ENCODE results near the gene MSS51. TPM values are rescaled to one million over a fixed set of nuclear protein-coding genes. Genes with fewer than 3 reads are reported as not detected.
A peak's percentile ranks its signal among the peaks of the same experiment; 100 is the strongest.

The MSS51 gene
- total RNA-seq, 1 experiment from 2014 or later, result 1.7 TPM

GRCh38 chr10:73413528-73414229 is 19.7 kb downstream of the MSS51 start, which contains the start of gene ANXA7 (continued):
- TF ChIP-seq REST (IDR thresholded peaks at IDR 0.05; ENCODE audit: low read depth) (no peak), FOSL1 (IDR thresholded peaks at IDR 0.05; ENCODE audit: low read depth) (no peak), ZFX (IDR thresholded peaks at IDR 0.05) (peak; percentile 78; the same call in 1 of the 2 replicates), ELF1 (IDR thresholded peaks at IDR 0.05; ENCODE audit: borderline replicate concordance, low read depth) (no peak), CBX3 (IDR thresholded peaks at IDR 0.05; ENCODE audit: low read depth) (no peak), POLR2AphosphoS5 (IDR thresholded peaks at IDR 0.05; ENCODE audit: low read depth, low read length) (peak; percentile 82), SRF (IDR thresholded peaks at IDR 0.05; ENCODE audit: low read depth) (no peak), SIN3A (IDR thresholded peaks at IDR 0.05; ENCODE audit: low read depth) (peak; percentile 75), ATF3 (IDR thresholded peaks at IDR 0.05) (no peak), EZH2 (IDR thresholded peaks at IDR 0.05) (no peak), CEBPB (IDR thresholded peaks at IDR 0.05; ENCODE audit: low read depth) (no peak), EGR1 (IDR thresholded peaks at IDR 0.05; ENCODE audit: low read depth) (peak; percentile 77)
- TF ChIP-seq, protein P1, sequence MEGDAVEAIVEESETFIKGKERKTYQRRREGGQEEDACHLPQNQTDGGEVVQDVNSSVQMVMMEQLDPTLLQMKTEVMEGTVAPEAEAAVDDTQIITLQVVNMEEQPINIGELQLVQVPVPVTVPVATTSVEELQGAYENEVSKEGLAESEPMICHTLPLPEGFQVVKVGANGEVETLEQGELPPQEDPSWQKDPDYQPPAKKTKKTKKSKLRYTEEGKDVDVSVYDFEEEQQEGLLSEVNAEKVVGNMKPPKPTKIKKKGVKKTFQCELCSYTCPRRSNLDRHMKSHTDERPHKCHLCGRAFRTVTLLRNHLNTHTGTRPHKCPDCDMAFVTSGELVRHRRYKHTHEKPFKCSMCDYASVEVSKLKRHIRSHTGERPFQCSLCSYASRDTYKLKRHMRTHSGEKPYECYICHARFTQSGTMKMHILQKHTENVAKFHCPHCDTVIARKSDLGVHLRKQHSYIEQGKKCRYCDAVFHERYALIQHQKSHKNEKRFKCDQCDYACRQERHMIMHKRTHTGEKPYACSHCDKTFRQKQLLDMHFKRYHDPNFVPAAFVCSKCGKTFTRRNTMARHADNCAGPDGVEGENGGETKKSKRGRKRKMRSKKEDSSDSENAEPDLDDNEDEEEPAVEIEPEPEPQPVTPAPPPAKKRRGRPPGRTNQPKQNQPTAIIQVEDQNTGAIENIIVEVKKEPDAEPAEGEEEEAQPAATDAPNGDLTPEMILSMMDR (IDR thresholded peaks at IDR 0.05 in 2 of 3, conservative IDR thresholded peaks at IDR 0.05 in 1 of 3; ENCODE audit: borderline replicate concordance in 1 of 3, insufficient read depth in 1 of 3, low read depth in 2 of 3, low read length in 2 of 3), result peak in 1 of 3 experiments; percentile 8; a peak in 1 of 6 replicates
